Suppressor macrophage treated with lipopolysaccharide for 1 hour (primary cell): ENCODE data around the gene HMGCL.
"Not testable (repeated sequence)": the region's sequence is repeated elsewhere in the genome, so short reads cannot be mapped to it uniquely, and the experiment has no call there.

ENCODE experiments used
- DNase-seq, 3 donors: peaks; one replicate each; pipeline ENCODE4 v3.0.0-alpha.2; 2020 to 2022

HMGCL gene

GRCh38 chr1:23797478-23798448, 27.5 kb downstream of the HMGCL start:
- DNase-seq = no peak

- DNase-seq = no peak
Measured at GRCh38 chr1:23796466-23797271, 28.6 kb downstream of the HMGCL start.

- no peak for DNase-seq
Measured at GRCh38 chr1:23795676-23796465, 29.4 kb downstream of the HMGCL start.

GRCh38 chr1:23794732-23795182, 30.5 kb downstream of the HMGCL start:
- not testable (repeated sequence) for DNase-seq

- no peak for DNase-seq
Measured at GRCh38 chr1:23793861-23794731, 31.1 kb downstream of the HMGCL start.

GRCh38 chr1:23793018-23793781, 32.0 kb downstream of the HMGCL start:
- DNase-seq = peak in 1 of 3 donors; percentile 28

- DNase-seq = no peak
Measured at GRCh38 chr1:23792151-23792945, 32.9 kb downstream of the HMGCL start.

GRCh38 chr1:23791516-23792047, 33.6 kb downstream of the HMGCL start:
- DNase-seq = peak in 1 of 3 donors; percentile 31

GRCh38 chr1:23790696-23791515, 34.3 kb downstream of the HMGCL start, which contains the start of gene LYPLA2:
TSS of gene LYPLA2 (plus strand) at chr1:23791145. CDS start at chr1:23792683, 1,538 bp downstream.
- DNase-seq = peak; percentile 97 to 98 (median 97)

- no peak for DNase-seq
Measured at GRCh38 chr1:23788695-23789094, 36.5 kb downstream of the HMGCL start.

- DNase-seq = no peak
Measured at GRCh38 chr1:23787701-23788100, 37.5 kb downstream of the HMGCL start.

- DNase-seq = peak in 1 of 3 donors; percentile 16
Measured at GRCh38 chr1:23784846-23785245, 40.4 kb downstream of the HMGCL start.

GRCh38 chr1:23783141-23783540, 42.1 kb downstream of the HMGCL start:
- DNase-seq = not testable (repeated sequence)

- peak; percentile 45 to 72 (median 67) for DNase-seq
Measured at GRCh38 chr1:23779826-23780371, 45.3 kb downstream of the HMGCL start.

GRCh38 chr1:23777979-23778814, 47.0 kb downstream of the HMGCL start, which contains the start of gene PITHD1:
TSS of gene PITHD1 (plus strand) at chr1:23778418. CDS start at chr1:23778516, 98 bp downstream.
- peak; percentile 90 to 94 (median 91) for DNase-seq

- DNase-seq = no peak
Measured at GRCh38 chr1:23776217-23776616, 49.0 kb downstream of the HMGCL start.
